ENCODE measurements around the gene REPIN1. TPM values are rescaled to one million over a fixed set of nuclear protein-coding genes. Genes with fewer than 3 reads are reported as not detected.
A peak's percentile ranks its signal among the peaks of the same experiment; 100 is the strongest.

The REPIN1 gene
- total RNA-seq, 3 donors from 2014 or later: 151 to 228 (median 202) TPM

GRCh38 chr7:150355666-150356059, 13.0 kb upstream of the REPIN1 start:
- Histone ChIP-seq H3K9me3 (no peaks in the 10 kb centered on the region), H3K36me3 (ENCODE audit: low read depth) (no peaks in the 10 kb centered on the region), H3K4me3 (no peak overlapping the region), H3K4me1 (ENCODE audit: low read depth) (peaks cover 11% of the 10 kb centered on the region)
- intact Hi-C loops (cut with DNase I, micrococcal nuclease): loop anchor here in 1 of 2 donors (5.0 kb wide), 1 partner anchor 67 kb away; no protein-coding TSS in a partner anchor
- DNase-seq (no peak), ATAC-seq (no peak)
- TF ChIP-seq, protein P1, sequence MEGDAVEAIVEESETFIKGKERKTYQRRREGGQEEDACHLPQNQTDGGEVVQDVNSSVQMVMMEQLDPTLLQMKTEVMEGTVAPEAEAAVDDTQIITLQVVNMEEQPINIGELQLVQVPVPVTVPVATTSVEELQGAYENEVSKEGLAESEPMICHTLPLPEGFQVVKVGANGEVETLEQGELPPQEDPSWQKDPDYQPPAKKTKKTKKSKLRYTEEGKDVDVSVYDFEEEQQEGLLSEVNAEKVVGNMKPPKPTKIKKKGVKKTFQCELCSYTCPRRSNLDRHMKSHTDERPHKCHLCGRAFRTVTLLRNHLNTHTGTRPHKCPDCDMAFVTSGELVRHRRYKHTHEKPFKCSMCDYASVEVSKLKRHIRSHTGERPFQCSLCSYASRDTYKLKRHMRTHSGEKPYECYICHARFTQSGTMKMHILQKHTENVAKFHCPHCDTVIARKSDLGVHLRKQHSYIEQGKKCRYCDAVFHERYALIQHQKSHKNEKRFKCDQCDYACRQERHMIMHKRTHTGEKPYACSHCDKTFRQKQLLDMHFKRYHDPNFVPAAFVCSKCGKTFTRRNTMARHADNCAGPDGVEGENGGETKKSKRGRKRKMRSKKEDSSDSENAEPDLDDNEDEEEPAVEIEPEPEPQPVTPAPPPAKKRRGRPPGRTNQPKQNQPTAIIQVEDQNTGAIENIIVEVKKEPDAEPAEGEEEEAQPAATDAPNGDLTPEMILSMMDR (IDR thresholded peaks at IDR 0.05): no peak

- DNase-seq: no peak
- H3K4me3 ChIP-seq: no peak overlapping the region
- ATAC-seq: peak; percentile 23
- TF ChIP-seq, protein P1 (IDR thresholded peaks at IDR 0.05): peak; percentile 37
- no peaks in the 10 kb centered on the region for H3K36me3 ChIP-seq (ENCODE audit: low read depth)
- intact Hi-C loops (cut with DNase I, micrococcal nuclease): loop anchor here in 1 of 2 donors (5.0 kb wide), 1 partner anchor 66 kb away; no protein-coding TSS in a partner anchor
- peaks cover 11% of the 10 kb centered on the region for H3K4me1 ChIP-seq (ENCODE audit: low read depth)
- no peaks in the 10 kb centered on the region for H3K9me3 ChIP-seq
Observed at GRCh38 chr7:150356265-150356897, 12.2 kb upstream of the REPIN1 start.

DNA sequence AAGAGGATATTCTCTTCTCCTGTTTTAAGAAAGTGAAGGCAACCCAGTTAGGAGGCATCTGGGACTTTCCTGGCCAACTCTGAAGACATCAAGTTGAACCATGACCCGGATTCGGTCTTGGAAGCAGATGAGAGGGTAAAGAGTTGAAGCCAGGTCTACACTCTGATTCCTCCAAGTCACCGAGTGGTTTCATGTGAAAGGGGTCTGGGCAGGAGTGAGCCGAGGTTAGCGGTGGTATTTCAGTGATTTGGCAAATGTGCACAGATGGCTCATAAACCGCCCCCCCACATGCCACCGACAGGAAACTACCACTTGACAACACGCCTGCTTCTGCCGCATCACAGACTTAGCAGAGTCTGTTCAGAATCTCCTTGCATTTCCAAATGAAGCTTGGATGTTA, 11.4 kb upstream of the REPIN1 start:
- TF ChIP-seq, protein P1 (IDR thresholded peaks at IDR 0.05): no peak
- Histone ChIP-seq H3K36me3 (ENCODE audit: low read depth) (no peaks in the 10 kb centered on the region), H3K4me1 (ENCODE audit: low read depth) (peaks cover 11% of the 10 kb centered on the region), H3K9me3 (no peaks in the 10 kb centered on the region), H3K4me3 (no peak overlapping the region)
- peak; percentile 36 for ATAC-seq
- intact Hi-C loops (cut with DNase I, micrococcal nuclease): loop anchor here in 1 of 2 donors (5.0 kb wide), 1 partner anchor 65 kb away; no protein-coding TSS in a partner anchor
- no peak for DNase-seq

- intact Hi-C loops (cut with DNase I, micrococcal nuclease): loop anchor here in 1 of 2 donors (5.0 kb wide), 1 partner anchor 64 kb away; no protein-coding TSS in a partner anchor
- Histone ChIP-seq H3K36me3 (ENCODE audit: low read depth) (no peaks in the 10 kb centered on the region), H3K4me3 (no peak overlapping the region), H3K4me1 (ENCODE audit: low read depth) (peaks cover 11% of the 10 kb centered on the region), H3K9me3 (no peaks in the 10 kb centered on the region)
- DNase-seq (no peak), ATAC-seq (no peak)
- TF ChIP-seq, protein P1 (IDR thresholded peaks at IDR 0.05): no peak
Observed at GRCh38 chr7:150357771-150358427, 10.7 kb upstream of the REPIN1 start.

GRCh38 chr7:150358433-150358832, 10.2 kb upstream of the REPIN1 start:
- ATAC-seq: no peak
- no peaks in the 10 kb centered on the region for H3K9me3 ChIP-seq
- intact Hi-C loops (cut with DNase I, micrococcal nuclease): loop anchor here in 1 of 2 donors (5.0 kb wide), 1 partner anchor 64 kb away; no protein-coding TSS in a partner anchor
- H3K4me3 ChIP-seq: no peak overlapping the region
- H3K36me3 ChIP-seq (ENCODE audit: low read depth): no peaks in the 10 kb centered on the region
- peaks cover 11% of the 10 kb centered on the region for H3K4me1 ChIP-seq (ENCODE audit: low read depth)
- no peak for DNase-seq
- TF ChIP-seq, protein P1 (IDR thresholded peaks at IDR 0.05): no peak

Data from mucosa of descending colon (tissue), 3 donors.